LNCAP (cell line): ENCODE data around the gene TPBG.

Source experiments
- TF ChIP-seq, protein P1 (sequence below): fragments of 450-650 bp; IDR thresholded peaks from 2 replicates; pipeline ENCODE4 v1.5.1; 2017; ENCODE audit warnings: mild to moderate bottlenecking

TPBG gene

GRCh38 chr6:82348130-82348529, 15.5 kb upstream of the TPBG start:
- TF ChIP-seq, protein P1, sequence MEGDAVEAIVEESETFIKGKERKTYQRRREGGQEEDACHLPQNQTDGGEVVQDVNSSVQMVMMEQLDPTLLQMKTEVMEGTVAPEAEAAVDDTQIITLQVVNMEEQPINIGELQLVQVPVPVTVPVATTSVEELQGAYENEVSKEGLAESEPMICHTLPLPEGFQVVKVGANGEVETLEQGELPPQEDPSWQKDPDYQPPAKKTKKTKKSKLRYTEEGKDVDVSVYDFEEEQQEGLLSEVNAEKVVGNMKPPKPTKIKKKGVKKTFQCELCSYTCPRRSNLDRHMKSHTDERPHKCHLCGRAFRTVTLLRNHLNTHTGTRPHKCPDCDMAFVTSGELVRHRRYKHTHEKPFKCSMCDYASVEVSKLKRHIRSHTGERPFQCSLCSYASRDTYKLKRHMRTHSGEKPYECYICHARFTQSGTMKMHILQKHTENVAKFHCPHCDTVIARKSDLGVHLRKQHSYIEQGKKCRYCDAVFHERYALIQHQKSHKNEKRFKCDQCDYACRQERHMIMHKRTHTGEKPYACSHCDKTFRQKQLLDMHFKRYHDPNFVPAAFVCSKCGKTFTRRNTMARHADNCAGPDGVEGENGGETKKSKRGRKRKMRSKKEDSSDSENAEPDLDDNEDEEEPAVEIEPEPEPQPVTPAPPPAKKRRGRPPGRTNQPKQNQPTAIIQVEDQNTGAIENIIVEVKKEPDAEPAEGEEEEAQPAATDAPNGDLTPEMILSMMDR: peak; percentile 29; the same call in 1 of the 2 replicates

DNA sequence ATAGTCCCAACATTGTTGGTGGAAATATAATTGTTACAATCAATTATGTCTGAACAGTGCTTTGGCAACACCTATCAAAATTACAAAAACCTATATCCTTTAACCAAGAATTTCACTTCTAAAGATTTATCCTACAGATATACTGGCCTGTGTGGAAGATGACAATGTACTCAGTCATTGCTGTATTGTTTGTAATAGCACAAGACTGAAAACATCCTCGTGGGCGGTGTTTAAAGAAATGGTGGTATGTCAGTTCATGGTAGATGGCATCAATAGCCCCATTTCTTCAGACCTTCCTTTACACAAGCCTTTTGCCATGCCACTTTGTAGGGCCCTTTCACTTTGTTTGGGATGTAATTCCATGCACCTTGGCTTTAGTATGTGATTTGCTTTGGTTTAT, 9.8 kb upstream of the TPBG start:
- TF ChIP-seq, protein P1: no peak

DNA sequence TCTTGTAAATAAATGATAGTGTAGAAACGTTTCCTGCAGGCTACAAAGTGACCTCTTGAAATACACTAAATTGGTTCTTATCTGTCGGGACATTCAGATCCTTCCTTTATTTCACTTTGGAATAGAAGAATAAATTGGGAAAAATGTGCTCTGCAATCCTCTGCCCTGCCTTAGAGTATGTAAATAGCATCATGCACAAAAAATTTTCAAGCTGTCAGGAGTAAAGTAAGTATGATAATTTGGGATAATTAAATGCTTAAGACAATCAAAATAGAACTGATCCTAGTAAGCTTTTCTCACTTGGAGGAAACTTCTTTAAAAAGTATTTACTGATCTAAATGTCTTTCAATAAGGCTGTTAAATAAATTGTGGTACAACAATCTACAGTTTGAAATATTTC, 3.1 kb upstream of the TPBG start:
- TF ChIP-seq, protein P1: no peak

GRCh38 chr6:82361631-82362030, 2.0 kb upstream of the TPBG start:
- TF ChIP-seq, protein P1: no peak

- TF ChIP-seq, protein P1: no peak
These were observed 1.5 kb upstream of the TPBG start for GRCh38 chr6:82362144-82362543.

GRCh38 chr6:82362878-82363427, 664 bp upstream of the TPBG start:
- TF ChIP-seq, protein P1: no peak

- TF ChIP-seq, protein P1: no peak
These were observed 734 bp downstream of the TPBG start for GRCh38 chr6:82364087-82365015.
